Measurements from ENCODE around the gene OSBPL1A. TPM values are rescaled to one million over a fixed set of nuclear protein-coding genes. Genes with fewer than 3 reads are reported as not detected.

Gene OSBPL1A
- total RNA-seq, 4 donors from 2014 or later, result 16.1 to 80.0 (median 61.4) TPM

DNA sequence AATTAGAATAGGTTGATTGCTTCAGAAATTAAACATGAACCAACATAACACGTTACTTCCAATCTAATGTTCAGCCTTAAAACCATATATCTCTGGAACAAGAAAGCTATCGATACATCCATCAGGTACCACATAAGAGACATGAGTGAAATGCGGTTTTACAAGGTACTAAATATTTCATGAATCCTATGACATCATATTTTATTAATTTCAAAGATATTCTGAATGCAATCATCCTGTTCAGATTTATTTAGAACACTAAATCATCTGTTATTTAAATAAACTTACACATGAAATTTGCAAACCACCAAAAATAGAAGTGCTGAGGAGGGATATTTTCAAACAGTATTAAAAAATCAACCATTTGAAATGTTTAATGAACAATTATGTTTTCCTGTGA, 119.0 kb downstream of the OSBPL1A start:
- Histone ChIP-seq H3K9me3 (no peaks in the 10 kb centered on the region), H3K36me3 (no peaks in the 10 kb centered on the region), H3K27ac (no peak overlapping the region), H3K4me1 (peaks cover 3 to 16% (median 9%) of the 10 kb centered on the region in 4 donors), H3K4me3 (no peak overlapping the region), H3K27me3 (no peaks in the 10 kb centered on the region)
- in situ Hi-C loops (cut with MboI; ENCODE audit: low pct_ligation_motif_present in 1 of 4, low pct_unique_long_range_greater_than_20kb in 1 of 4, low sequenced_read_pairs in 3 of 4) (no loop called here), intact Hi-C loops (cut with DNase I; ENCODE audit: low total_unique reads) (loop anchor here (10.0 kb wide), 1 partner anchor 104 kb away; no protein-coding TSS in a partner anchor)
- 88 to 98% methylated on average over 3 of the region's 3 CpGs for WGBS, 2 donors (ENCODE audit: low coverage in 1 of 2)
- DNase-seq, result no peak
- TF ChIP-seq, protein P1, sequence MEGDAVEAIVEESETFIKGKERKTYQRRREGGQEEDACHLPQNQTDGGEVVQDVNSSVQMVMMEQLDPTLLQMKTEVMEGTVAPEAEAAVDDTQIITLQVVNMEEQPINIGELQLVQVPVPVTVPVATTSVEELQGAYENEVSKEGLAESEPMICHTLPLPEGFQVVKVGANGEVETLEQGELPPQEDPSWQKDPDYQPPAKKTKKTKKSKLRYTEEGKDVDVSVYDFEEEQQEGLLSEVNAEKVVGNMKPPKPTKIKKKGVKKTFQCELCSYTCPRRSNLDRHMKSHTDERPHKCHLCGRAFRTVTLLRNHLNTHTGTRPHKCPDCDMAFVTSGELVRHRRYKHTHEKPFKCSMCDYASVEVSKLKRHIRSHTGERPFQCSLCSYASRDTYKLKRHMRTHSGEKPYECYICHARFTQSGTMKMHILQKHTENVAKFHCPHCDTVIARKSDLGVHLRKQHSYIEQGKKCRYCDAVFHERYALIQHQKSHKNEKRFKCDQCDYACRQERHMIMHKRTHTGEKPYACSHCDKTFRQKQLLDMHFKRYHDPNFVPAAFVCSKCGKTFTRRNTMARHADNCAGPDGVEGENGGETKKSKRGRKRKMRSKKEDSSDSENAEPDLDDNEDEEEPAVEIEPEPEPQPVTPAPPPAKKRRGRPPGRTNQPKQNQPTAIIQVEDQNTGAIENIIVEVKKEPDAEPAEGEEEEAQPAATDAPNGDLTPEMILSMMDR (IDR thresholded peaks at IDR 0.05), result no peak
- TF ChIP-seq EP300 (IDR thresholded peaks at IDR 0.05; ENCODE audit: low read depth), result no peak
- no peak for TF ChIP-seq POLR2A (IDR thresholded peaks at IDR 0.05)
- TF ChIP-seq POLR2AphosphoS5 (IDR thresholded peaks at IDR 0.05), result no peak

DNA sequence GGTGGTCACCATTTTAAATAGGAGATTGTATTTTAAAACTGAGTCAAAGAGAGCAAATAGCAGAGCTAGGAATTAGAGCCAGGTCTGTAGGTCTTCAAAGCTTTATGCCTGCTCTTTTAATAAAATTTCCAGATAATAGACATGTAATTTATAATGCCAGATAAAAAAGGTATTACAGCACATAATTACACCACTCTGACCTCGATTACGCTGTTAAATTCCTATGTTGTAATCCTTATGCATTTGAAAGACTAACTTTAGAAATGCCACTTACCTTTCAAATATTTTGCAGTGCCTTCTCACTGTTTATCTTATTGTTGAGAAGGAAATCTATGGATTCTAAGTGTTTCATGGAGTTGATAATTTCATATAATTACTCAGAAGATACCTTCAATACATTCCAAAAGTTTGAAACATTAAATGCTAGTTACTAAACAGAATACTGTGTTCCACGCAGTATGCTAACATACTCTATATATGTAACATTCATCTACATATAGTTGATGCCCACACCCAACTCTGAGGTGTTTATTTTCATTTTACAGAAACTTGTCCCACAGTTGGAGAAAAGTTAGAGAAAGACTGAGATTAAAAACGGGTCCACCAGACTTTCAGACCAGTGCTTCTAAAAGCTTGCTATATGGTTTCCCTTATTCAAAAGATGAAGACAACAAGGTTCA, 120.0 kb downstream of the OSBPL1A start:
- Histone ChIP-seq H3K27me3 (no peaks in the 10 kb centered on the region), H3K4me1 (peaks cover 12 to 25% (median 17%) of the 10 kb centered on the region in 4 donors), H3K9me3 (no peaks in the 10 kb centered on the region), H3K4me3 (no peak overlapping the region), H3K36me3 (no peaks in the 10 kb centered on the region), H3K27ac (no peak overlapping the region)
- TF ChIP-seq POLR2A (IDR thresholded peaks at IDR 0.05) (no peak), POLR2AphosphoS5 (IDR thresholded peaks at IDR 0.05) (no peak), EP300 (IDR thresholded peaks at IDR 0.05; ENCODE audit: low read depth) (no peak)
- TF ChIP-seq, protein P1 (IDR thresholded peaks at IDR 0.05), result no peak
- in situ Hi-C loops (cut with MboI; ENCODE audit: low pct_ligation_motif_present in 1 of 4, low pct_unique_long_range_greater_than_20kb in 1 of 4, low sequenced_read_pairs in 3 of 4) (no loop called here), intact Hi-C loops (cut with DNase I; ENCODE audit: low total_unique reads) (loop anchor here (10.0 kb wide), 1 partner anchor 103 kb away; no protein-coding TSS in a partner anchor)
- no peak for DNase-seq
- WGBS, 2 donors (ENCODE audit: low coverage in 1 of 2), result 82% methylated on average over 4 of the region's 4 CpGs

DNA sequence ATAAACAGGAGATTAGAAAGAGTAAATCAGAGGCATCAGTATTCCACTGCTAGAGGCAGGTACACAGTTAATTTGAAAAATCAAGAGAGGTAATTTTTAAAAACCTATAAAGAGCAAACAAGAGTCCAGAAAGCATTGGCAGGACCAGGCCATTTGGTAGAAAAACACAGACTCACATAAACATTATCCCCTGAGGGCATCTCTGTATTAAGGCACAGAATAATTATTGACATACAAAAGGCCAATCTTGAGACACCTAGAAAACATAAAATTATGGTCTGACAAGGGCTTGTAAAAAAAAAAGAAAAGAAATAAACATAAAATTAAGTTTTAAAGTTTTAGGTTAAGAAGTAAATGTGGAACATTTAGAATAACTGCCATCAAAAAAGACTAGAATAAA, 120.6 kb downstream of the OSBPL1A start:
- intact Hi-C loops (cut with DNase I; ENCODE audit: low total_unique reads), result loop anchor here (10.0 kb wide), 1 partner anchor 102 kb away; no protein-coding TSS in a partner anchor
- Histone ChIP-seq H3K4me3 (no peak overlapping the region), H3K4me1 (peaks cover 16 to 30% (median 23%) of the 10 kb centered on the region in 4 donors), H3K36me3 (no peaks in the 10 kb centered on the region), H3K9me3 (no peaks in the 10 kb centered on the region), H3K27me3 (no peaks in the 10 kb centered on the region), H3K27ac (no peak overlapping the region)
- TF ChIP-seq, protein P1 (IDR thresholded peaks at IDR 0.05), result no peak
- TF ChIP-seq EP300 (IDR thresholded peaks at IDR 0.05; ENCODE audit: low read depth) (no peak), POLR2AphosphoS5 (IDR thresholded peaks at IDR 0.05) (no peak), POLR2A (IDR thresholded peaks at IDR 0.05) (no peak)
- in situ Hi-C loops (cut with MboI; ENCODE audit: low pct_ligation_motif_present in 1 of 4, low pct_unique_long_range_greater_than_20kb in 1 of 4, low sequenced_read_pairs in 3 of 4), result no loop called here
- DNase-seq, result no peak

DNA sequence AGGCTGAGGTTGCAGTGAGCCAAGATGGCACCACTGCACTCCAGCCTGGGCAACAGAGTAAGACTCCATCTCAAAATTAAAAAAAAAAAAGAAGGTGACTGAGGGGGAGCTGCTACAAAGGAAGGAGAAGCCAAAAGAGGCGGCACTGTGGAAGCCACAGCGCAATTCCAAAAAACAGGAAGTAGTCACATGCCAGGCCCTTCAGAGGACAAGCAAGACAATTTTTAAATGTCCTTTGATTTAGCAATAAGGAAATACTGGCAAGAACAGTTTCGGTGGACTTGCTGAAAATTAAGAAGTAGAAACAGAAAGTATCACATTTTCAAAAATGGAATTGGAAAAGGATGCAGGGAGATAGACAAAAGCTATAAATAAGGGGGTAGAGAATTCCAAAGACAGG, 122.8 kb downstream of the OSBPL1A start:
- DNase-seq, result no peak
- no peaks in the 10 kb centered on the region for H3K27me3 ChIP-seq
- no peak overlapping the region for H3K4me3 ChIP-seq
- 65 to 69% methylated on average over 3 of the region's 3 CpGs for WGBS, 2 donors (ENCODE audit: low coverage in 1 of 2)
- H3K4me1 ChIP-seq, result peaks cover 16 to 39% (median 27%) of the 10 kb centered on the region in 4 donors
- in situ Hi-C loops (cut with MboI; ENCODE audit: low pct_ligation_motif_present in 1 of 4, low pct_unique_long_range_greater_than_20kb in 1 of 4, low sequenced_read_pairs in 3 of 4) (no loop called here), intact Hi-C loops (cut with DNase I; ENCODE audit: low total_unique reads) (loop anchor here (5.0 to 10.0 kb wide), 2 partner anchors 100 to 122 kb away; partner anchors contain the start of gene OSBPL1A)
- H3K9me3 ChIP-seq, result no peaks in the 10 kb centered on the region
- no peaks in the 10 kb centered on the region for H3K36me3 ChIP-seq
- TF ChIP-seq, protein P1 (IDR thresholded peaks at IDR 0.05), result no peak
- TF ChIP-seq EP300 (IDR thresholded peaks at IDR 0.05; ENCODE audit: low read depth) (no peak), POLR2A (IDR thresholded peaks at IDR 0.05) (no peak), POLR2AphosphoS5 (IDR thresholded peaks at IDR 0.05) (no peak)
- H3K27ac ChIP-seq, result peak overlapping the region; percentile 10 to 88 (median 32)

Measured in transverse colon (tissue), 4 donors.